IMR-90 (cell line): Measurements from ENCODE around the gene UGT2B7. TPM values are rescaled to one million over a fixed set of nuclear protein-coding genes. Genes with fewer than 3 reads are reported as not detected.
A peak's percentile ranks its signal among the peaks of the same experiment; 100 is the strongest.

Source experiments
- ATAC-seq: fragments of 200-7000 bp; cut with Tn5 transposase; 2 replicates; pipeline ENCODE4 v1.9.1; 2020; ENCODE audit warnings: low read depth, mild to moderate bottlenecking, moderate library complexity
- BruUV-seq: library from RNA; stranded (reverse); fragments of 400-500 nt; replicated peaks from 2 replicates; lab custom pipeline; 2021; lab: Mats Ljungman, UMichigan
- CTCF ChIA-PET: fragments of 300-600 bp; formaldehyde crosslinking; extraction: SDS; loops from one replicate; lab custom pipeline; 2021; ENCODE audit warnings: antibody characterized with exemption; lab: Yijun Ruan, JAX
- POLR2A ChIA-PET: fragments of 300-600 bp; sonication (Branson Sonifier 250); formaldehyde crosslinking; loops from one replicate; lab custom pipeline; 2022; ENCODE audit warnings: antibody characterized with exemption; ENCODE audit not compliant: unreplicated experiment; lab: Charles Lee
- DNase-seq: peaks from one replicate; pipeline ENCODE4 v3.0.0; 2013
- H2AFZ ChIP-seq: replicated peaks from 2 replicates; pipeline ENCODE3; 2013; ENCODE audit warnings: low read length, mild to moderate bottlenecking; ENCODE audit not compliant: poor library complexity
- H2AK5ac ChIP-seq: 2 replicates; pipeline ENCODE4 v1.6.1; 2013; ENCODE audit warnings: low read depth, low read length, inconsistent platforms
- H2AK9ac ChIP-seq: replicated peaks from 2 replicates; pipeline ENCODE3; 2013; ENCODE audit warnings: mild to moderate bottlenecking, low read depth, low read length, moderate library complexity; ENCODE audit not compliant: poor library complexity
- H2BK120ac ChIP-seq: 2 replicates; pipeline ENCODE4 v1.6.1; 2013; ENCODE audit warnings: low read depth, low read length, inconsistent platforms
- H2BK15ac ChIP-seq: 3 replicates; pipeline ENCODE4 v1.6.1; 2013; ENCODE audit warnings: low read depth, low read length, inconsistent platforms
- H2BK20ac ChIP-seq: 2 replicates; pipeline ENCODE4 v1.6.1; 2013; ENCODE audit warnings: low read depth, mild to moderate bottlenecking, inconsistent platforms, low read length, moderate library complexity
- H2BK5ac ChIP-seq: 2 replicates; pipeline ENCODE4 v1.6.1; 2013; ENCODE audit warnings: mild to moderate bottlenecking, low read depth, low read length, inconsistent platforms; ENCODE audit not compliant: poor library complexity, severe bottlenecking
- H3K14ac ChIP-seq: replicated peaks from 2 replicates; pipeline ENCODE4 v1.6.1; 2013; ENCODE audit warnings: low read depth, low read length, inconsistent platforms
- H3K18ac ChIP-seq: 2 replicates; pipeline ENCODE4 v1.6.1; 2013; ENCODE audit warnings: low read depth, low read length, control low read depth
- H3K23ac ChIP-seq: 2 replicates; pipeline ENCODE4 v1.6.1; 2013; ENCODE audit warnings: low read depth, low read length, inconsistent platforms
- H3K27ac ChIP-seq: 2 replicates; pipeline ENCODE4 v1.5.1; 2013; ENCODE audit warnings: mild to moderate bottlenecking, control low read depth, low read length; ENCODE audit not compliant: insufficient read depth
- H3K27me3 ChIP-seq: 2 replicates; pipeline ENCODE4 v1.6.1; 2013; ENCODE audit warnings: low read length; ENCODE audit not compliant: control insufficient read depth, insufficient read depth
- H3K36me3 ChIP-seq: 2 replicates; pipeline ENCODE4 v1.6.1; 2013; ENCODE audit warnings: low read length, mixed read lengths; ENCODE audit not compliant: control insufficient read depth, insufficient read depth
- H3K4ac ChIP-seq: 2 replicates; pipeline ENCODE4 v1.6.1; 2013; ENCODE audit warnings: low read depth, low read length, inconsistent platforms
- H3K4me1 ChIP-seq: 2 replicates; pipeline ENCODE4 v1.6.1; 2013; ENCODE audit warnings: low read length, mixed read lengths; ENCODE audit not compliant: control insufficient read depth, insufficient read depth
- H3K4me2 ChIP-seq: 2 replicates; pipeline ENCODE4 v1.6.1; 2013; ENCODE audit warnings: low read depth, mild to moderate bottlenecking, control low read depth, low read length, moderate library complexity
- H3K4me3 ChIP-seq: 2 replicates; pipeline ENCODE4 v1.5.1; 2013; ENCODE audit warnings: low read depth, mild to moderate bottlenecking, control low read depth, low read length, moderate library complexity; ENCODE audit not compliant: insufficient read depth
- H3K56ac ChIP-seq: 2 replicates; pipeline ENCODE4 v1.6.1; 2013; ENCODE audit warnings: low read length, inconsistent platforms; ENCODE audit not compliant: insufficient read depth; ENCODE audit errors: extremely low read depth
- H3K79me1 ChIP-seq, 2 experiments: 2 replicates each; pipeline ENCODE4 v1.6.1; 2013; ENCODE audit warnings: low read length in 2 of 2, inconsistent platforms in 1 of 2, low read depth in 1 of 2
- H3K9ac ChIP-seq: 2 replicates; pipeline ENCODE4 v1.6.1; 2013; ENCODE audit warnings: low read depth, low read length, control low read depth
- H3K9me1 ChIP-seq: 2 replicates; pipeline ENCODE4 v1.6.1; 2013; ENCODE audit warnings: low read length, inconsistent platforms; ENCODE audit not compliant: insufficient read depth
- H3K9me3 ChIP-seq: 2 replicates; pipeline ENCODE4 v1.6.1; 2013; ENCODE audit warnings: low read length; ENCODE audit not compliant: control insufficient read depth, insufficient read depth
- H4K20me1 ChIP-seq: 2 replicates; pipeline ENCODE4 v1.6.1; 2013; ENCODE audit warnings: low read length, inconsistent platforms; ENCODE audit not compliant: insufficient read depth
- H4K5ac ChIP-seq: 2 replicates; pipeline ENCODE4 v1.6.1; 2013; ENCODE audit warnings: mild to moderate bottlenecking, low read depth, low read length, control low read depth
- H4K8ac ChIP-seq, 2 experiments: 2 replicates each; pipeline ENCODE4 v1.6.1; 2013; ENCODE audit warnings: low read depth in 2 of 2, low read length in 2 of 2, control low read depth in 1 of 2, inconsistent platforms in 1 of 2
- H4K91ac ChIP-seq: 2 replicates; pipeline ENCODE4 v1.6.1; 2013; ENCODE audit warnings: low read depth, low read length, inconsistent platforms; ENCODE audit not compliant: insufficient read depth
- CTCF ChIP-seq: conservative IDR thresholded peaks from 2 replicates; pipeline ENCODE4 v1.5.1; 2012; ENCODE audit warnings: mild to moderate bottlenecking, low read depth, low read length, improper control_type of control experiment
- FOS ChIP-seq: fragments of 150-350 bp; IDR thresholded peaks from 2 replicates; pipeline ENCODE4 v1.6.1; 2016; ENCODE audit warnings: low read depth, low read length
- MXI1 ChIP-seq: IDR thresholded peaks from 2 replicates; pipeline ENCODE4 v1.6.1; 2012; ENCODE audit warnings: low read depth, mild to moderate bottlenecking, low read length, moderate library complexity, borderline replicate concordance
- POLR2A ChIP-seq: IDR thresholded peaks from 2 replicates; pipeline ENCODE4 v1.6.1; 2012; ENCODE audit warnings: mild to moderate bottlenecking, low read depth, low read length
- RAD21 ChIP-seq: IDR thresholded peaks from 2 replicates; pipeline ENCODE4 v1.6.1; 2012; ENCODE audit warnings: low read length, improper control_type of control experiment
- SMC3 ChIP-seq: fragments of 150-350 bp; IDR thresholded peaks from 2 replicates; pipeline ENCODE4 v1.6.1; 2016; ENCODE audit warnings: low read depth, mild to moderate bottlenecking, antibody characterized with exemption, low read length, moderate library complexity
- WGBS, 2 experiments: methylation state at CpG; one replicate each; pipeline versions ENCODE4 v1.1.5 to v1.1.7; 2013; ENCODE audit warnings: missing lambda C conversion rate in 2 of 2; ENCODE audit not compliant: insufficient read length in 1 of 2; ENCODE audit errors: extremely low coverage in 2 of 2; 5-methylcytosine and 5-hydroxymethylcytosine counted together
- dilution Hi-C: fragments of 300-500 bp; cut with HindIII; formaldehyde crosslinking; loops from one replicate; pipeline ENCODE4 v1.14.3; 2018; ENCODE audit warnings: low sequenced_read_pairs; ENCODE audit not compliant: unreplicated experiment
- in situ Hi-C: fragments of 300-500 bp; cut with MboI; formaldehyde crosslinking; loops from 3 replicates; pipeline ENCODE4 v1.14.3; 2019; ENCODE audit warnings: low sequenced_read_pairs, inconsistent platforms, mixed read lengths
- intact Hi-C: fragments of 100-400 bp; cut with micrococcal nuclease; formaldehyde crosslinking; loops from 2 replicates; pipeline ENCODE4 v1.10.0; 2022
- polyA plus RNA-seq, 3 experiments: library from polyadenylated mRNA; depleted of rRNA; stranded (reverse); fragments of >200 nt; gene quantifications; 2 replicates each; pipeline ENCODE4 v1.2.3, GENCODE V29; 2012; ENCODE audit warnings: low replicate concordance in 1 of 3
- total RNA-seq: library from RNA; depleted of rRNA; stranded (reverse); fragments of >200 nt; gene quantifications from 2 replicates; pipeline ENCODE4 v1.2.3, GENCODE V29; 2012

The UGT2B7 gene
- total and polyA plus RNA-seq, 2 of the 4 experiments (the other 2 are of a cell fraction) = 0.10 TPM; not detected in 1

GRCh38 chr4:69116645-69117321 is 20.5 kb downstream of the UGT2B7 start:
- Histone ChIP-seq H3K36me3 (no peaks in the 10 kb centered on the region), H2BK20ac (no peak overlapping the region), H3K4me3 (no peak overlapping the region), H3K27me3 (no peaks in the 10 kb centered on the region), H4K5ac (no peak overlapping the region), H3K14ac (no peak overlapping the region), H3K27ac (no peak overlapping the region), H2BK5ac (no peak overlapping the region), H3K4ac (no peak overlapping the region), H3K9me3 (no peaks in the 10 kb centered on the region), H2AK5ac (no peak overlapping the region), H2AK9ac (no peak overlapping the region), H3K9me1 (no peaks in the 10 kb centered on the region), H2BK120ac (no peak overlapping the region), H2BK15ac (no peak overlapping the region), H4K8ac (0 out of 4 replicates have a peak overlapping the region, but pooled peaks of 1 of the 2 experiments have one; percentile 13), H3K56ac (no peak overlapping the region), H3K18ac (no peak overlapping the region), H3K4me2 (peak overlapping the region; percentile 8; the same call in 1 of the 2 replicates), H2AFZ (no peak overlapping the region), H3K4me1 (no peaks in the 10 kb centered on the region), H3K23ac (no peak overlapping the region), H4K91ac (no peak overlapping the region), H3K9ac (no peak overlapping the region), H3K79me1 (no peaks in the 10 kb centered on the region), H4K20me1 (no peaks in the 10 kb centered on the region)
- TF ChIP-seq RAD21 = no peak
- no peak for TF ChIP-seq POLR2A
- TF ChIP-seq SMC3 = no peak
- TF ChIP-seq CTCF = no peak
- TF ChIP-seq FOS = no peak
- TF ChIP-seq MXI1 = no peak
- dilution Hi-C loops = no loop called here
- no TSS peak for BruUV-seq
- no peak for DNase-seq
- ATAC-seq = no peak
- in situ Hi-C loops = no loop called here
- intact Hi-C loops = no loop called here
- ChIA-PET POLR2A (no interaction called here), CTCF (interaction anchor here (0.6 to 0.7 kb wide), 2 partner anchors 958 to 1521 kb away, joined by 4 to 5 read pairs; no protein-coding TSS in a partner anchor)
- WGBS, 2 experiments = 79% methylated on average over 7 of the region's 10 CpGs; no CpG with 5 or more reads in 1 of the 2 experiments
